Fibroblast of villous mesenchyme (primary cell): ENCODE measurements around the gene PRPF6. TPM values are rescaled to one million over a fixed set of nuclear protein-coding genes. Genes with fewer than 3 reads are reported as not detected.

ENCODE experiments used
- DNase-seq: peaks from one replicate; pipeline ENCODE4 v3.0.0-alpha.2; 2010; ENCODE audit warnings: low read depth
- H3K4me3 ChIP-seq: 2 replicates; pipeline ENCODE4 v1.5.1; 2011; ENCODE audit warnings: low read depth, mild to moderate bottlenecking, low read length
- CTCF ChIP-seq: IDR thresholded peaks from 2 replicates; pipeline ENCODE4 v1.5.1; 2012; ENCODE audit warnings: low read depth, mild to moderate bottlenecking, low read length; ENCODE audit not compliant: insufficient read depth
- total RNA-seq: library from RNA; depleted of rRNA; stranded (reverse); fragments of >200 nt; gene quantifications from 2 replicates; pipeline ENCODE4 v1.2.3, GENCODE V29; 2012

PRPF6 gene
- total RNA-seq, 1 donor: 52.7 TPM

- no peak overlapping the region for H3K4me3 ChIP-seq
- DNase-seq: no peak
- no peak for TF ChIP-seq CTCF
These were observed 37.7 kb upstream of the PRPF6 start for GRCh38 chr20:63942969-63943807.

- H3K4me3 ChIP-seq: no peak overlapping the region
- no peak for TF ChIP-seq CTCF
- DNase-seq: no peak
These were observed 37.2 kb upstream of the PRPF6 start for GRCh38 chr20:63943808-63944077.

- no peak for DNase-seq
- H3K4me3 ChIP-seq: no peak overlapping the region
- TF ChIP-seq CTCF: no peak
These were observed 36.6 kb upstream of the PRPF6 start for GRCh38 chr20:63944078-63944941.

- TF ChIP-seq CTCF: no peak
- H3K4me3 ChIP-seq: no peak overlapping the region
- no peak for DNase-seq
These were observed 35.8 kb upstream of the PRPF6 start for GRCh38 chr20:63945031-63945658.

- H3K4me3 ChIP-seq: no peak overlapping the region
- no peak for DNase-seq
- TF ChIP-seq CTCF: no peak
These were observed 34.7 kb upstream of the PRPF6 start for GRCh38 chr20:63945921-63946920.

GRCh38 chr20:63946986-63947637 is 33.8 kb upstream of the PRPF6 start:
- no peak for DNase-seq
- H3K4me3 ChIP-seq: no peak overlapping the region

More at GRCh38 chr20:63946986-63947637, 33.8 kb upstream of the PRPF6 start:
- TF ChIP-seq CTCF: no peak
